IPS-20b (cell line): Measurements from ENCODE around the gene ZMYND10.

Source experiments
- H3K27ac ChIP-seq: one replicate; pipeline ENCODE4 v1.5.1; 2013; ENCODE audit warnings: low read length
- H3K27me3 ChIP-seq: 2 replicates; pipeline ENCODE4 v1.6.1; 2013; ENCODE audit warnings: mild to moderate bottlenecking, low read length, inconsistent platforms; ENCODE audit not compliant: insufficient read depth
- H3K36me3 ChIP-seq: 2 replicates; pipeline ENCODE4 v1.6.1; 2013; ENCODE audit warnings: low read depth, mild to moderate bottlenecking, inconsistent platforms, low read length, moderate library complexity; ENCODE audit not compliant: insufficient read depth
- H3K4me1 ChIP-seq: 2 replicates; pipeline ENCODE4 v1.6.1; 2013; ENCODE audit warnings: mild to moderate bottlenecking, control low read depth, inconsistent platforms, low read length, moderate library complexity; ENCODE audit not compliant: insufficient read depth
- H3K4me3 ChIP-seq: 2 replicates; pipeline ENCODE4 v1.5.1; 2013; ENCODE audit warnings: mild to moderate bottlenecking, low read length, inconsistent platforms
- H3K9ac ChIP-seq: 2 replicates; pipeline ENCODE4 v1.6.1; 2013; ENCODE audit warnings: low read depth, mild to moderate bottlenecking, inconsistent platforms, low read length, moderate library complexity
- H3K9me3 ChIP-seq: 2 replicates; pipeline ENCODE4 v1.6.1; 2013; ENCODE audit warnings: mild to moderate bottlenecking, low read depth, low read length, inconsistent platforms; ENCODE audit not compliant: insufficient read depth

Gene ZMYND10

DNA sequence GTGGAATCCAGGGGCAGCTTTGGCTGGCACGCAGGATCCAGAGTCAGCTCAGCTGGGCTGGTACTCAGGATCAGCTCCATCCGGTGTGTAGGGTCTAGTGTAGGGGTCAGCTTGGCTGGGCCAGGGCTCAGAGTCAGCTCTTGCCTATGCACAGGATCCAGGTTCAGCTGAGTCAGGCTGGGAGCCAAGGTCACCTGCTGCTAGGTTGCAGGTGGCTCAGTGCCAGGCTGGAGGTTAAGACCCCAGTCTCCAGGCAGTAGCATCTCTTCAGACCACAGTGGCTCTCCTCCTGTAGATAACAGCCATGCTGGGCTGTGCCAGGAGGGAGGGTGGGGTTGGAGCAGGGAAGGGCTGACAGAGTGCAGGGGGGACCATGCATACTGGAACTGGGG lies 48.2 kb downstream of the ZMYND10 start:
- Histone ChIP-seq H3K27ac (no peak overlapping the region), H3K4me1 (peaks cover 8% of the 10 kb centered on the region), H3K9me3 (no peaks in the 10 kb centered on the region), H3K4me3 (no peak overlapping the region), H3K27me3 (peaks cover 4% of the 10 kb centered on the region; the same call in 1 of the 2 replicates), H3K36me3 (no peaks in the 10 kb centered on the region), H3K9ac (no peak overlapping the region)

DNA sequence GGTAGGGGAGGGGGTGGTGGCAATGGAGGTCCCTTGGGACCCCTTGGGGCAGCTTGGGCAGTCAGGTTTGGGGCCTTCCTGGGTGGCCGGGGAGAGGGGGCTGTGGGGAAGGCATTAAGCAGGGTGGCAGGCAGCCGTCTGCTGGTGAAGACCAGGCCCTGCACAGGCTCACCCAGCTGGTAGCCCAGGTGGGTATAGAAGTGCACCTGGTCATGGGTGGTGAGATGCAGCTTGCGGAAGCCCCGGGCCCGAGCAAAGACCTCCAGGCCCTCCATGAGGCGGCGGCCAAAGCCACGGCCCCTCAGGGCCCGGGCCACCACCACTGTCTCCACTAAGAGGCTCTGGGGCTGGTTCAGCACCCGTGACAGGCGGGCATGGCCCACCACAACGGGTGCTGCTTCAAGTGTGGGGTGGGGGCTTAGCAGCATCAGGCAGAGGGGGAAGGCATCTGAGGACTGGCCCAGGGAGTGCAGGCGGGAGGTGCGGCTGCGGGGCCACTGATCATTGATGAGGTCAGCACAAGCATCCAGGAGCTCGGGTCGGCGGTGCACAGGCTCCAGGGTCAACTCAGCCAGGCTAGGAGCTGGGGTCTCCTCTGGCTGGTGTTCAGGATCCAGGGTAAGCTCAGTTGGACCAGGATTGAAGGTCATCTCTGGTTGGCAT lies 48.7 kb downstream of the ZMYND10 start:
- no peaks in the 10 kb centered on the region for H3K36me3 ChIP-seq
- H3K9me3 ChIP-seq: no peaks in the 10 kb centered on the region
- peaks cover 8% of the 10 kb centered on the region for H3K4me1 ChIP-seq
- H3K27ac ChIP-seq: no peak overlapping the region
- H3K9ac ChIP-seq: no peak overlapping the region
- no peak overlapping the region for H3K4me3 ChIP-seq
- H3K27me3 ChIP-seq: peaks cover 4% of the 10 kb centered on the region; the same call in 1 of the 2 replicates

DNA sequence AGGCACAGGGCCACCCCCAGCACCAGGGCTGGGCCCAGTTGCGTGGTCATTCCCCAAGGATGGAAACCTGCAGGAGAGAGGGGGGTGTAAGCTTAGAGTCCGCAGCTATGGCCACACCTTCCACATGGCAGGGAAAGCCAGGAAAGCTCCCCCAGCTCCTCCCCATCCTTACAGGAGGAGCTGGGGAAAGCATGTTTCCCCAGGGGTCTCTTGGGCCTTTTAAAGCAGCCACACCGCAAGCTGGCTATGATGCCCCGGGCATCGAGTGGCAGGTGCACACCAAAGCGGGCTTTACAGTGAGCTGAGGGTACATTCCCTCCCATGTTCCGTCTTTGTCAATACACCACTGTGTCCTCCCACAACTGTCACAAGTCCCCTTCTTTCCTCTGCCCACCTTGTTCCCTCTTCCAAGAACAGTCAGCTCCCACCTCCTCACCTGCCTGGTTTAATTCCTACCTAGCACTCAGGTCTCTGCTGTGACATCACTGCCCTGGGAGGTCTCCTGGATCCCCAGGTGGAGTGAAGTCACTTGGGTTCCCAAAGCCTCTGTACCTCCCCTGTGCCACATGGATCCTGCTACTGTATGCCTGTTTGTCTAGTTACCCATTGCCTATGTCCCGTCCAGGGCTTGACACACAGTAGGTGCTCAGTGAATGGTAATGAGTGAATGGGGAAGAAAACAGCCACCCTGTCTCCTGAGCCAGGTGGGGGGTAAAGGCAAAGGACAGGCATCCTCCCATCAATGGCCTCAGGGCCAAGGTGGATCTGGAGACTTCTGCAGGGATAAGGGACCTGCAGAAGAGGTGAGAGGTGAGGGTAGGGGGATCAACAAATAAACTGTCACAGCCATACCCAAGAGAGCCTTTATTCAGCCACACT lies 49.7 kb downstream of the ZMYND10 start:
- Histone ChIP-seq H3K36me3 (no peaks in the 10 kb centered on the region), H3K4me3 (no peak overlapping the region), H3K27ac (no peak overlapping the region), H3K9ac (no peak overlapping the region), H3K9me3 (no peaks in the 10 kb centered on the region), H3K27me3 (peaks cover 4% of the 10 kb centered on the region; the same call in 1 of the 2 replicates), H3K4me1 (peaks cover 8% of the 10 kb centered on the region)

DNA sequence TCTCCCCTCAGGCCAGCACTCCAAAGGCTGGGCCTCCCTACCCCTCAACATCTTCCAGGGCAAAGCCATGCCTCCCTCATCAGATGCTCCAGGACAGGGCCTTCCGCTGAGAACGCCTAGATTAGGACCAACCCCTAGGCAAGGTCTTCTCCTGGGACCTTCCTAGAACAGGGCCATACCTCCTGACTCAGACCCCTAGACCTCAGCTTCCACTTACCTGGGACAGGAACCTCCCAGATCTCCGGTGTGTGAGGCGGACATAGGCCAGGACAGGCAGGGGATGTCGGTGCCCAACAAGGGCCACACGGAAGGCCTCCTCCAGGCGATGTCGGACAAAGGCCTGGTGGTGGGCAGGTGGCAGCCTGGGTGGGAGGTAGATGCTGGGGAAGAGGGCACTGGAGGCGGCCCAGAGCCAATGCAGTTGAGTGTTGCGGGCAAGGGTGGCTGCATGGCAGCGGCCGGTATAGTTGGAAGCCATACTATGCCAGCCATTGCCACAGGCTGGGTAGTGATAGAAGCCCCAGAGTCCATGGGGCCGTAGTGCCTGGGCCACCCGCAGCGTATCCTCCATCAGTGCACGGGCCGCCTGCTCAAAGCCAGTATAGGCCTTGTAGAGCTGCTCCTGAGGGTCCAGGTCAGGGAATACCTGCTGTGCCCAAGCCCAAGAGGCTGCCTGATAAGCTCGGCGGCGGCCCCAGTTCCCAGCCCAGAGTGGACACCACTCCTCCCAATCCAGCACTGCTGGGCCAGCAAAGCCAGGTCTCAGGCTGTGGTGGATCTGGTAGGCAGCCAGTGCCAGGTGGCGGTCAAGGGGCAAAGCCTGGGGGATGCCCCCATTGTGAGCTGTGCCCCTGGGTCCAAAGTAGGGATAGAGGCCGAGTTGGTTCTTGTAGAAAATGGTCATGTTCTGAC lies 50.8 kb downstream of the ZMYND10 start:
- no peak overlapping the region for H3K9ac ChIP-seq
- peaks cover 9% of the 10 kb centered on the region for H3K36me3 ChIP-seq
- H3K4me3 ChIP-seq: no peak overlapping the region
- no peak overlapping the region for H3K27ac ChIP-seq
- H3K9me3 ChIP-seq: no peaks in the 10 kb centered on the region
- H3K27me3 ChIP-seq: no peaks in the 10 kb centered on the region
- H3K4me1 ChIP-seq: peaks cover 4% of the 10 kb centered on the region

DNA sequence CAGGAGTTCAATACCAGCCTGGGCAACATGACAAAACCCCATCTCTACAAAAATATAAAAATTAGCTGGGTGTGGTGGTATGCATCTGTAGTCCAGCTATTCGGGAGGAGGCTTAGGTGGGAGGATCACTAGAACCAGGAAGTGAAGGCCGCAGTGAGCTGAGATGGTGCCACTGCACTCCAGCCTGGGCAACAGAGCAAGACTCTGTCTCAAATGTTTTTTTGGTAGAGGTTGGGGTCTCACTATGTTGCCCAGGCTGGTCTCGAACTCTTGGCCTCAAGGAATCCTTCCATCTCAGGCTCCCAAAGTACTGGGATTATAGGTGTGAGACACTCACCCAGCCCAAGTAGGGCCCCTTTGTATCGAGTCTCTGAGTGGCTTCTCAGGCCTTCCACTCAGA lies 51.4 kb downstream of the ZMYND10 start:
- peaks cover 16% of the 10 kb centered on the region for H3K36me3 ChIP-seq
- H3K4me3 ChIP-seq: no peak overlapping the region
- no peaks in the 10 kb centered on the region for H3K27me3 ChIP-seq
- H3K4me1 ChIP-seq: peaks cover 3% of the 10 kb centered on the region; the same call in 1 of the 2 replicates
- no peaks in the 10 kb centered on the region for H3K9me3 ChIP-seq
- no peak overlapping the region for H3K9ac ChIP-seq
- H3K27ac ChIP-seq: no peak overlapping the region

DNA sequence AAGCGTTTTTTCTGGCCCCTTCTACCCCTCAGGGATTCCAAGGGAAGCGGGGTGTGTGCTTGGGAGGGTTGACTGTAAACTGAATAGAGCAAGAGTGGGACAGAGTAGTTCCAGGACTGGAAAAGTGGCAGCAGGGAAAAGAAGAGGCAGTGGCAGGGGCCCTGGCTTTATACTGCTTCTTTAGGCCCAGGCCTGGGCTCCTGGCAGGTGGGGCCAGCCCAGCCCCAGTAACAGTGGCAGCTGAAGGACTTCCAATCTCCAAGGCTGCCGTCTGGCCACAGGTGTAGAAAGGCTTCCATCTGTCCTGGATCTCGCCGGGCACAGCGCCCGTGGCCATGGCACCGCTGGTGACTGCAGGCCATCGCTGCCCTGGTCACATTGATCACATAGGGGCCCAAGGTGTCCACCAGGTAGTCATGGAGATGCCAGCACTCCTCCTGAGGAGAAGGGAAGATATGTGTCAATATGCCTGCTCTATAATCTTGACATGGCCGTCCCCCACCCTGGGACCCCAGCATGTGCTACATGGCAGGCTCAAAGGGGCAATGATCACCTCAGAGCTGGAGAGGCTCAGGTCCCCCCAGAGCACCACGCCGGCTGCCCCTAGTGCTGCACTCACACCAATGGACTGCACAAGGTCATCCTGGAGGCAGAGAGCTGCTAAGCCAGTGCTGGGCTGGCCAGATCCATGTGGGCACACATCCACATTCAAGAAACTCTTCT lies 52.3 kb downstream of the ZMYND10 start:
- Histone ChIP-seq H3K27me3 (no peaks in the 10 kb centered on the region), H3K36me3 (peaks cover 24% of the 10 kb centered on the region), H3K27ac (no peak overlapping the region), H3K9ac (peak overlapping the region; percentile 75; the same call in 1 of the 2 replicates), H3K4me3 (peak overlapping the region; percentile 94; the same call in 1 of the 2 replicates), H3K9me3 (no peaks in the 10 kb centered on the region), H3K4me1 (peaks cover 3% of the 10 kb centered on the region; the same call in 1 of the 2 replicates)

DNA sequence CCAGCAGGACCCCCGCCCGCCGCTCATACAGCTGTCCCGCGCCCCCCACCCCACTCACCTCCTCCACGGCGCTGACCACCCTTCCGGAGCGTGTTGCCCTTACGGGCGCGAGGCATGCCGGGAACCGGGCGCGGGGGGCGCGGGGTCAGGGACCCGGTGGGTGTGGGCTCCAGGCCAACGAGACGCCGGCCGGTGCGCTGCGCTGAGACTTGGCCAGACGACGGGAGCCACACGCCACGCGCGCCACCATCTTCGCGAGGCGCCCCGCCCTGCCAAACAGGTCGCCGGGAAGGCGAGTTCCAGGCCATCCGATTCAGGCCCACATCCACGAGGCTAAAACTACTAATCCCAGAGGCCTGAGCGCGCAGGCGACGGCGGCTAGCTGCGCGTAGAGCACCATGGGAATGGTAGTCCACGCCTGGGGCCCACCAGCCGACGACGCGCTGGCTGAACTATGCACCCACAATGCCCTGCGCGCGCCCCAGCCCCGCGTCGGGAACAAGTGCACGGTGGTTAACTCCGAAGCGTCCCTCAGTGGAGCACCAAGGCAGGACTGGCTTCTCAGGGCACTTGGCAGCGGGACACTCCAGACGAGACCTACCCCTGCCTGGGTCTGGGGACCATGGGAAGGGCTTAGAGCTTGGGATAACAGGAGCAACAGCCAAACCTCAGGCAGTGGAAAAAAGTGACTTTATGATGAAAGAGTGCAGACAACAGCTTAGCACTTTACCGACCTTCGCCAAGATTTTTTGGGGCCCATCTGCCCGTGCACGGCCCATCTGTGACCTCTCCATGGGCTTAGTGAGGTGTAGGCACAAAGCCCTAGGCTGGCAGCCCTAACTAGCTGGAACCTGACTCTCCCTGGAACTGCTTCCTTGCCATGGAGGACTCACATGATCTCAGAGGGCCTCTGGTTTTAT lies 53.1 kb downstream of the ZMYND10 start, which contains the start of gene IFRD2:
Gene IFRD2 (minus strand): TSS at position 271 of the 920 bp plus-strand sequence. CDS start 155 bp downstream, at position 116.
- Histone ChIP-seq H3K9ac (peak within 1 kb of the TSS; percentile 88), H3K27ac (peak within 1 kb of the TSS; percentile 54)

More for the DNA sequence above, 53.1 kb downstream of the ZMYND10 start, which contains the start of gene IFRD2:
- Histone ChIP-seq H3K36me3 (peaks cover 32% of the 10 kb centered on the region), H3K9me3 (no peaks in the 10 kb centered on the region), H3K4me3 (peak within 1 kb of the TSS; percentile 94), H3K4me1 (peaks cover 3% of the 10 kb centered on the region; the same call in 1 of the 2 replicates), H3K27me3 (no peaks in the 10 kb centered on the region)
